Measurements from ENCODE around the gene SND1.
"Not testable (repeated sequence)": the region's sequence is repeated elsewhere in the genome, so short reads cannot be mapped to it uniquely, and the experiment has no call there.

Gene SND1

DNA sequence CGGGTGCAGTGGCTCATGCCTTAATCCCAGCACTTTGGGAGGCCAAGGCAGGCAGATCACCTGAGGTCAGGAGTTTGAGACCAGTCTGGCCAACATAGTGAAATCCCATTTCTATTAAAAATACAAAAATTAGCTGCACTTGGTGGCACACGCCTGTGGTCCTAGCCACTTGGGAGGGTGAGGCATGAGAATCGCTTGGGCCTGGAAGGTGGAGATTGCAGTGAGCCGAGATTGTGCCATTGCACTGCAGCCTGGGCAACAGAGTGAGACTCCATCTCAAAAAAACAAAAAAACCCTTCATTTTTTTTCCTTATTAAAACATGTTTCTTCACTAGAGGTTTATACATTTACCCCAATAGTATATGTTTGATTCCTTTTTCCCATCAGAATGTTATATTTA lies 22.9 kb downstream of the SND1 start:
- not testable (repeated sequence) for H3K9me3 ChIP-seq (ENCODE audit: low read length); H3K4me3 ChIP-seq (ENCODE audit: low read depth in 1 of 2, low read length in 2 of 2); H3K27me3 ChIP-seq (ENCODE audit: control insufficient read depth in 1 of 2, insufficient read depth in 2 of 2, low read length in 2 of 2); H3K36me3 ChIP-seq (ENCODE audit: insufficient read depth, low read length); H3K9ac ChIP-seq (ENCODE audit: low read length); H3K27ac ChIP-seq (ENCODE audit: low read depth, low read length)
- peaks cover 11% of the 10 kb centered on the region for H3K4me1 ChIP-seq (ENCODE audit: insufficient read depth, low read length)

DNA sequence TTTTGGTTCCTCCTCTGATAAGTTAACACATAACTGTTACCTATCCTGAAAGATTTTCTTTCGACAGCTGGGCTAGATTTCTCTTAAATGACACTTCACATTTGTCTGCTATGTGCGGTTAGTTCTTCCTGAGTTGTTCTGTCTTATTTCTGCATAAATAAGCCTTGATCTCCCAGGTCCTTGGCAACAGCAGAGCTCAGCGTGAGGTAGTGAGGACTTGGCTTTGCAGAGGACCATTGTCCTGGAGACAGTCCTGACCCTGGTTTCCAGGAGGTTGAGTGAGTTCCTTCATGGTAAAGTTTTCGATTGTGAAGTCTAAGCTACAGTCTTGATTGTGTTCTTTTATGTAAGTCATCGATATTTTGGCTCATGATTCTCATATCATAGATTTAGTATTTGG lies 23.7 kb downstream of the SND1 start:
- Histone ChIP-seq H3K9ac (ENCODE audit: low read length) (no peak overlapping the region), H3K27ac (ENCODE audit: low read depth, low read length) (no peak overlapping the region)

GRCh38 chr7:127677433-127678230 lies 25.6 kb downstream of the SND1 start:
- Histone ChIP-seq H3K27me3 (ENCODE audit: control insufficient read depth in 1 of 2, insufficient read depth in 2 of 2, low read length in 2 of 2) (no peaks in the 10 kb centered on the region), H3K9me3 (ENCODE audit: low read length) (no peaks in the 10 kb centered on the region), H3K9ac (ENCODE audit: low read length) (no peak overlapping the region), H3K27ac (ENCODE audit: low read depth, low read length) (no peak overlapping the region), H3K4me3 (ENCODE audit: low read depth in 1 of 2, low read length in 2 of 2) (no peak overlapping the region), H3K4me1 (ENCODE audit: insufficient read depth, low read length) (peaks cover 11% of the 10 kb centered on the region), H3K36me3 (ENCODE audit: insufficient read depth, low read length) (no peaks in the 10 kb centered on the region)

More for the DNA sequence above, 23.7 kb downstream of the SND1 start:
- H3K4me3 ChIP-seq (ENCODE audit: low read depth in 1 of 2, low read length in 2 of 2): no peak overlapping the region
- H3K9me3 ChIP-seq (ENCODE audit: low read length): no peaks in the 10 kb centered on the region
- no peaks in the 10 kb centered on the region for H3K36me3 ChIP-seq (ENCODE audit: insufficient read depth, low read length)
- no peaks in the 10 kb centered on the region for H3K27me3 ChIP-seq (ENCODE audit: control insufficient read depth in 1 of 2, insufficient read depth in 2 of 2, low read length in 2 of 2)
- peaks cover 11% of the 10 kb centered on the region for H3K4me1 ChIP-seq (ENCODE audit: insufficient read depth, low read length)

DNA sequence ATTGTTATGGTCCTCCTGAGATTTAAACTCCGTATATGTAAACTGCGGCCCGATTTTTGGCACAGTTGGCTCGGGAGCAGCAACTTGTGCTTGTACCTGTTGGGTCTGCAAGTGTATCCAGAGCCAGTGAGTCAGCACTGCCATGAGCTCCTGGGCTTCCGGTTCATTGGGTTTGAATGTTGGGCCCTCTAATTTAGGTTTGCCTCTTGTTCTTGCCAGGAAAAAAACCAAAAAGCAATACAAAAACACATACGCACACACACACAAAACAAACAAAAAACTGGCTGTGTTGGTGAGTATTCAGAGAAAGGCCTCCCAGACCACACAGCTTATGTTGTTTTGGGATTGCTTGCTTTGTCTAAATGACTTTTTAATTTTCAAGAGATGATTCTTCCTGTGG lies 26.3 kb downstream of the SND1 start:
- Histone ChIP-seq H3K36me3 (ENCODE audit: insufficient read depth, low read length) (no peaks in the 10 kb centered on the region), H3K27ac (ENCODE audit: low read depth, low read length) (no peak overlapping the region), H3K9me3 (ENCODE audit: low read length) (no peaks in the 10 kb centered on the region), H3K9ac (ENCODE audit: low read length) (no peak overlapping the region), H3K4me3 (ENCODE audit: low read depth in 1 of 2, low read length in 2 of 2) (no peak overlapping the region), H3K27me3 (ENCODE audit: control insufficient read depth in 1 of 2, insufficient read depth in 2 of 2, low read length in 2 of 2) (no peaks in the 10 kb centered on the region), H3K4me1 (ENCODE audit: insufficient read depth, low read length) (peaks cover 11% of the 10 kb centered on the region)

DNA sequence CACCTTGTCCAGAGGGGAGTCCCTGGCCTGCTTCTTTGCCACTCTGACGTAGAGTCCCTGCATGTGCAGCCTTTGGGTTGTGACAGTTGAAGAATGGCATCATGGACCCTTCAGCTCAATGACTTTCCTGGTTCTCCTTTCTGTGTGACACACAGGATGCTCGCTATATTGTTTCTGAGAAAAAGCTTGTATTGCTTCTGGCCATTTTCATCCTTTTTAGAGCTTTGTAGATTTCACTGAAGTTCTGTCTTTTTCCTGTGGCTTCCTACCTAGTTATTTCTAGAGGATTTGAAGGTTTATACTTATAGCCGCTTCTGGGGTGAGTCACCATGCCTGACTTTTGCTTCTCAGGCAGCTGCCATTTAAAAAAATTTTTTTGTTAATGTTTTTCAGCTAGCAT lies 27.0 kb downstream of the SND1 start:
- Histone ChIP-seq H3K27ac (ENCODE audit: low read depth, low read length) (no peak overlapping the region), H3K9ac (ENCODE audit: low read length) (no peak overlapping the region), H3K4me1 (ENCODE audit: insufficient read depth, low read length) (peaks cover 11% of the 10 kb centered on the region), H3K9me3 (ENCODE audit: low read length) (no peaks in the 10 kb centered on the region), H3K27me3 (ENCODE audit: control insufficient read depth in 1 of 2, insufficient read depth in 2 of 2, low read length in 2 of 2) (no peaks in the 10 kb centered on the region), H3K36me3 (ENCODE audit: insufficient read depth, low read length) (no peaks in the 10 kb centered on the region), H3K4me3 (ENCODE audit: low read depth in 1 of 2, low read length in 2 of 2) (no peak overlapping the region)

DNA sequence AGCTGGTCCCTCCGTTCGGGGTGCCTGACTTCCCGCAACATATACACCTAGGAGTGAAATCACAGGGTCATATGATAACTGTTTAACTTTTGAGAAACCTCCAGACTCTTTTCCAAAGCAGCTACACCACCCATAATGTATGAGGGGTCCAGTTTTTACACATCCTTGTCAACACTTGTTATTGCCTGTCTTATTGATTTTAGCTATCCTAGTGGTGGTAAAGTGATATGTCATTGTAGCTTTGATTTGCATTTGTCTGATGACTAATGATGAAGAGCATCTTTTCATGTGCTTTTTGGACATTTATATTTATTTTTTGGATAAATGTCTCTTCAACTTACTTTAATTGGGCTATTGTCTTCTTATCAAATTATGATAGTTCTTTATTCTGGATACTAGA lies 29.0 kb downstream of the SND1 start:
- H3K36me3 ChIP-seq (ENCODE audit: insufficient read depth, low read length): no peaks in the 10 kb centered on the region
- no peaks in the 10 kb centered on the region for H3K27me3 ChIP-seq (ENCODE audit: control insufficient read depth in 1 of 2, insufficient read depth in 2 of 2, low read length in 2 of 2)

GRCh38 chr7:127682140-127682539 lies 30.1 kb downstream of the SND1 start:
- Histone ChIP-seq H3K27me3 (ENCODE audit: control insufficient read depth in 1 of 2, insufficient read depth in 2 of 2, low read length in 2 of 2) (no peaks in the 10 kb centered on the region), H3K9me3 (ENCODE audit: low read length) (no peaks in the 10 kb centered on the region), H3K36me3 (ENCODE audit: insufficient read depth, low read length) (peaks cover 4% of the 10 kb centered on the region), H3K27ac (ENCODE audit: low read depth, low read length) (no peak overlapping the region), H3K4me1 (ENCODE audit: insufficient read depth, low read length) (peaks cover 11% of the 10 kb centered on the region), H3K4me3 (ENCODE audit: low read depth in 1 of 2, low read length in 2 of 2) (no peak overlapping the region), H3K9ac (ENCODE audit: low read length) (no peak overlapping the region)

More for the DNA sequence above, 29.0 kb downstream of the SND1 start:
- Histone ChIP-seq H3K4me1 (ENCODE audit: insufficient read depth, low read length) (peaks cover 11% of the 10 kb centered on the region), H3K27ac (ENCODE audit: low read depth, low read length) (no peak overlapping the region), H3K9ac (ENCODE audit: low read length) (no peak overlapping the region), H3K4me3 (ENCODE audit: low read depth in 1 of 2, low read length in 2 of 2) (no peak overlapping the region), H3K9me3 (ENCODE audit: low read length) (no peaks in the 10 kb centered on the region)

DNA sequence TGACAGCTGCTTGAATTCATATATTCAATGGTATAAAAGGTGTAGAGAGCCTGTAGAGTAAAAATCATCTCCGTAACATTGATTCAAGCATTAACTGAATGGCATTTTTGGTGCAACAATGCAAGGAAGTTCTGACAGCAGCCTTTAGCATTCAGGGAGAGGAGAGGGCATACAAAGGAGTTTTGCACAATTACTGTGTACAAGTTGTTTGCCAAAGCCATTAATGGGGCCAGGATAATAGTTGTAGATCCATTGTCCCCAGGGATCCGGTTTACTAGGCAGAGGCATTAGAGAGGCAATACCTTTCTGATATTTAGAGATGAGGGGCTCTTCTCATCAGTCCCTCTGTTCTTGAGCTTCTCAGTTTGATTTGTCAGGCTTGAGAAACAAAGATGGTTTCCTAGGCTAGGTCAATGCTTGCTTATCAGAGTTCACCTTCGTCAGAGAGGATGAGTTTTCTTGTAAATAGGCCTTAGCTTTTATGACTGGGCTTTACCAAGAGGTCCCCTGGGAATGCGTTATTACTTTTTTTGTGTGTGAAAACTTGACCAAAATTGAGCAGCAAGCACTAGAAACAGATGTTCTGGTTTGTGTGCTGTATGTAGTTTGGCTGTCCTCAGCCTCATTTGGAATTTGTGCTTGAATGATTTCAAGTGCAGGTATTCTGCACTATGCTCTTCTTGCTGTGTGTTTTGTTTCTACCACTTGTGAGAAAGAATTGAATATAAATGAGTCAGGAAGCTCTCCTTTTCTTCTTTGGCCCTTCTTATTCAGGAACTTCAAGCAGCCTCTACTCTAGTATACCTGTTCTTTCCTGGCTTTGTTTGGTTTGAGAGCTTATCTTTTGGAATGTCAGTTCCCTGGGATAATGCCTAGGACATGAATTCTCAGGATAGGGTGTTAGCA lies 32.0 kb downstream of the SND1 start:
- H3K36me3 ChIP-seq (ENCODE audit: insufficient read depth, low read length): peaks cover 8% of the 10 kb centered on the region
- no peaks in the 10 kb centered on the region for H3K27me3 ChIP-seq (ENCODE audit: control insufficient read depth in 1 of 2, insufficient read depth in 2 of 2, low read length in 2 of 2)
- no peaks in the 10 kb centered on the region for H3K9me3 ChIP-seq (ENCODE audit: low read length)
- H3K4me1 ChIP-seq (ENCODE audit: insufficient read depth, low read length): no peaks in the 10 kb centered on the region
- H3K9ac ChIP-seq (ENCODE audit: low read length): no peak overlapping the region
- H3K27ac ChIP-seq (ENCODE audit: low read depth, low read length): no peak overlapping the region
- no peak overlapping the region for H3K4me3 ChIP-seq (ENCODE audit: low read depth in 1 of 2, low read length in 2 of 2)

DNA sequence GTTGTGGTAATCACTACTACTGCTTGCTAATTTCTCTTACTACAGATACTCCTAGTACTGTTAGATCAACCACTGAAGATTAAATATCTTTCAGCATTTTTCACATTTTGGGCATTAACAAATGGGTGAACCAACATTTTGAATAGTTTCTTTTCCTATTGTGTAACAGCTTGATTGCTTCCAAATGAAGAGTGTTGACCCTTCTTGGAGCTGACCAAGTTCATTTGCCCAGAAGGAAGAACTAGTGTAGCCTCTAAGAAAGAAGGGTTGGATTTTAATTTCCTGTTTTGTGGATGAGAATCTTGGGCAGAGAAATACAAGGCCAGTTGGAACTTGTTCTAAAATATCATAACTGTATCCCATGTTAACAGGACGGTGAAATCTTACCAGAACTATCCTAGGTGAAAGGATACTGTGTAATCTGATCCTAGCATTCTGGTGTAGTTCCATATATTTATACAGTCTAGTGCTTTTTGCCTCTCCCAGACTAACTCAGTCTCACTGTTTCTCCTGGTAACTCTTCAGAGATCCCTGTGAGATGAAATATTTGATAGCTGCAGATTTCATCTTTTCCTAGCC lies 37.3 kb downstream of the SND1 start:
- H3K4me3 ChIP-seq (ENCODE audit: low read depth in 1 of 2, low read length in 2 of 2): no peak overlapping the region
- H3K36me3 ChIP-seq (ENCODE audit: insufficient read depth, low read length): peaks cover 17% of the 10 kb centered on the region
- H3K27me3 ChIP-seq (ENCODE audit: control insufficient read depth in 1 of 2, insufficient read depth in 2 of 2, low read length in 2 of 2): no peaks in the 10 kb centered on the region
- H3K27ac ChIP-seq (ENCODE audit: low read depth, low read length): no peak overlapping the region
- H3K4me1 ChIP-seq (ENCODE audit: insufficient read depth, low read length): peaks cover 10% of the 10 kb centered on the region
- H3K9me3 ChIP-seq (ENCODE audit: low read length): no peaks in the 10 kb centered on the region
- H3K9ac ChIP-seq (ENCODE audit: low read length): no peak overlapping the region

DNA sequence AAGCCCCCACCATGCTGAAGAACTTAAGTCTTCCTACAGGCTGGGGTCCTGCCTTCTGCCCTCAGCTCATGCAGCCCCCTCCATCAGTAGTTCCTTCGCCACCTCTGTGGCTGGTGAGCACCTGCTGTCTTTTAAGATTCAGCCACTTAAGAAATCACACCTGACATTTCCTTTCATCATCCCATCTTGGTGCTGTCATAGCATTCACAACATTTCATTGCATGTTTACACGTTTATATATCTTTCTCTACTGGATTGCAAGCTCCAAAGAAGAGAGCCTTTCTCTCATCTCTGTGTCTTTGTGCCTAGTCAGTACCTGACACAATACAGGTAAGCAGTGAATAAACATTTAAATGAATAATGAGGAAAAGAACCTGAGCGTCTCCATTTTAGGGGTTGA lies 38.3 kb downstream of the SND1 start:
- H3K27ac ChIP-seq (ENCODE audit: low read depth, low read length): no peak overlapping the region
- peaks cover 17% of the 10 kb centered on the region for H3K4me1 ChIP-seq (ENCODE audit: insufficient read depth, low read length)
- no peaks in the 10 kb centered on the region for H3K27me3 ChIP-seq (ENCODE audit: control insufficient read depth in 1 of 2, insufficient read depth in 2 of 2, low read length in 2 of 2)
- no peak overlapping the region for H3K4me3 ChIP-seq (ENCODE audit: low read depth in 1 of 2, low read length in 2 of 2)
- no peaks in the 10 kb centered on the region for H3K9me3 ChIP-seq (ENCODE audit: low read length)
- no peak overlapping the region for H3K9ac ChIP-seq (ENCODE audit: low read length)
- peaks cover 17% of the 10 kb centered on the region for H3K36me3 ChIP-seq (ENCODE audit: insufficient read depth, low read length)

DNA sequence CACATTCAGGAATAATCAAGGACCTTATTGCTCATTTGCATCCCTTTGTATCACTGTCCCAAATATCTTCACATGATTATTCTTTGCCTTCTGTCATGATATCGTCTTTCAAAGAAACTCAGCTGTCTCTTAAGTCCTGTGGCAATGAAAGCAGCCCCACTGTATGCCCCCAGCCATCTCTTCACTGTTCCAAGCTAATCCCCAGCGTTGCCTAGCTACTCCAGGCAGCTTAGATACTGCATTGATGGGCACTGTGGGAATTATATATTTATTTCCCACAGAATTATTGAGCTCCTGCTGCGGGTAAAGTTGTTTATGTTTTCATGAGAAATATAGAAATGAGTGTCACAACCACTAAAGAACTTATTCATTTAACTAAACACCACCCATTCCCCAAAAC lies 38.8 kb downstream of the SND1 start:
- Histone ChIP-seq H3K27me3 (ENCODE audit: control insufficient read depth in 1 of 2, insufficient read depth in 2 of 2, low read length in 2 of 2) (no peaks in the 10 kb centered on the region), H3K27ac (ENCODE audit: low read depth, low read length) (no peak overlapping the region), H3K9me3 (ENCODE audit: low read length) (no peaks in the 10 kb centered on the region), H3K9ac (ENCODE audit: low read length) (no peak overlapping the region), H3K4me3 (ENCODE audit: low read depth in 1 of 2, low read length in 2 of 2) (no peak overlapping the region), H3K4me1 (ENCODE audit: insufficient read depth, low read length) (peaks cover 17% of the 10 kb centered on the region), H3K36me3 (ENCODE audit: insufficient read depth, low read length) (peaks cover 17% of the 10 kb centered on the region)

Measured in muscle layer of colon (tissue), 2 donors.